PFSK-1 (cell line): ENCODE results near the gene PCSK5.

Source experiments
- FOXP2 ChIP-seq: optimal IDR thresholded peaks from 2 replicates; pipeline ENCODE3; 2011; ENCODE audit warnings: borderline replicate concordance, control low read depth, inconsistent platforms; ENCODE audit not compliant: insufficient read depth; ENCODE audit errors: extremely low read length, extremely low read depth
- POLR2AphosphoS5 ChIP-seq: IDR thresholded peaks from 2 replicates; pipeline ENCODE4 v1.6.1; 2012; ENCODE audit warnings: low read depth, mild to moderate bottlenecking, control low read depth, low read length, moderate library complexity
- REST ChIP-seq, 2 experiments: IDR thresholded peaks; 2 replicates each; pipeline versions ENCODE4 v1.6.1 to v1.8.0; 2011 to 2012; ENCODE audit warnings: low read depth in 2 of 2, low read length in 2 of 2, control low read depth in 1 of 2, inconsistent platforms in 1 of 2, mild to moderate bottlenecking in 1 of 2, moderate library complexity in 1 of 2; ENCODE audit not compliant: insufficient read depth in 1 of 2
- SIN3A ChIP-seq: IDR thresholded peaks from 2 replicates; pipeline ENCODE4 v1.6.1; 2012; ENCODE audit warnings: mild to moderate bottlenecking, low read length, moderate library complexity, borderline replicate concordance; ENCODE audit not compliant: insufficient read depth
- TAF1 ChIP-seq: IDR thresholded peaks from 2 replicates; pipeline ENCODE4 v1.6.1; 2012; ENCODE audit warnings: low read length, control low read depth, borderline replicate concordance; ENCODE audit not compliant: insufficient read depth

The PCSK5 gene

GRCh38 chr9:75938946-75939345 lies 48.5 kb downstream of the PCSK5 start:
- TF ChIP-seq TAF1 (no peak), SIN3A (no peak), REST (IDR thresholded peaks at IDR 0.05; ENCODE audit: insufficient read depth in 1 of 2, low read depth in 2 of 2, low read length in 2 of 2) (no peak), FOXP2 (no peak), POLR2AphosphoS5 (no peak)

GRCh38 chr9:75939536-75940111 lies 49.2 kb downstream of the PCSK5 start:
- TF ChIP-seq REST (IDR thresholded peaks at IDR 0.05; ENCODE audit: insufficient read depth in 1 of 2, low read depth in 2 of 2, low read length in 2 of 2), result no peak
- no peak for TF ChIP-seq FOXP2
- no peak for TF ChIP-seq TAF1
- TF ChIP-seq POLR2AphosphoS5, result no peak
- no peak for TF ChIP-seq SIN3A

- no peak for TF ChIP-seq REST (IDR thresholded peaks at IDR 0.05; ENCODE audit: insufficient read depth in 1 of 2, low read depth in 2 of 2, low read length in 2 of 2)
Measured at GRCh38 chr9:75941066-75941465, 50.6 kb downstream of the PCSK5 start.

GRCh38 chr9:75941577-75942311 lies 51.3 kb downstream of the PCSK5 start:
- no peak for TF ChIP-seq TAF1
- no peak for TF ChIP-seq POLR2AphosphoS5
- TF ChIP-seq FOXP2, result no peak
- TF ChIP-seq REST (IDR thresholded peaks at IDR 0.05; ENCODE audit: insufficient read depth in 1 of 2, low read depth in 2 of 2, low read length in 2 of 2), result no peak
- no peak for TF ChIP-seq SIN3A

- no peak for TF ChIP-seq REST (IDR thresholded peaks at IDR 0.05; ENCODE audit: insufficient read depth in 1 of 2, low read depth in 2 of 2, low read length in 2 of 2)
- no peak for TF ChIP-seq POLR2AphosphoS5
- no peak for TF ChIP-seq FOXP2
- no peak for TF ChIP-seq TAF1
- no peak for TF ChIP-seq SIN3A
Measured at GRCh38 chr9:75946766-75947165, 56.3 kb downstream of the PCSK5 start.
